ENCODE results near the gene ENPP6. TPM values are rescaled to one million over a fixed set of nuclear protein-coding genes. Genes with fewer than 3 reads are reported as not detected.

The ENPP6 gene
- total RNA-seq, 3 donors from 2014 or later (not counting 1 experiment from before 2014, with no cell fraction given), result 0.23 TPM; not detected in 2

DNA sequence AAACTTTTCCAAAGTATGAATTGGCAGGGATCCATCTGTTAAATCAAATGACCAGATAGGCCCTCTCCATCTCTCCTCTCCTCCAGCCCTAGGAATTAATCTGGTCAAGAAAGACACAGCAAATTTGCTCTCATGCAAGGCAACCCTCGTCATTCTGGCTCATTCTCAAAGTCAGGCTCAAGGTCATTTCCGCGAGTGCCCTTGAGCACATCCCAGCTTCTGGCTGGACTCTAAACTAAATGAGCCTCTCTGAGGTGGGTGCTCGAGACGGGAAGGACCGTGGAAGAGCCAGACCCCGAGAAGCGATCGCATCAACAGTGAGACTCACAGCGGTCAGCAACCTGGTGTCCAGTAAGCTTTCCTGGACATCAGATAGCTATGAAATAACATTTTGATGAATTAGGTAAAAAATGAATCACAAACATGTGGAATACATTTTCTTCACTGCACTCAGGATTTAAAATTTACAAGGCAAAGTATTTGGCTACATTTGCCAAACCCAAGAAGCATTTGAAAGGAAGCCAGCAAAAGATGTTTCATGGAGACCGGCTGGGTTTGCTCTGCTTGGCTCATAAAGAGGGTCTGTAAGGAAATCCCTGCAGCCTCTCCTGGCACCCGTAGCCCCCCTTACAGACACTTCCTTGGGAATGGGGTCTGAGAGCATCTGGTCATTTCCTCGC lies 121.0 kb downstream of the ENPP6 start:
- peaks cover 0 to 3% of the 10 kb centered on the region in 2 donors for H3K4me1 Mint-ChIP-seq
- peak overlapping the region; percentile 81 for H3K4me3 Mint-ChIP-seq
- peaks cover 6% of the 10 kb centered on the region for H3K4me1 ChIP-seq (ENCODE audit: control insufficient read depth, insufficient read depth, low read length)
- WGBS (ENCODE audit: insufficient coverage), result 91% methylated on average over 13 of the region's 13 CpGs
- intact Hi-C loops (cut with micrococcal nuclease), result no loop called here
- H3K27ac ChIP-seq (ENCODE audit: low read length), result no peak overlapping the region
- no peaks in the 10 kb centered on the region for H3K36me3 Mint-ChIP-seq
- H3K27me3 Mint-ChIP-seq (ENCODE audit: low read depth in 2 of 2), result peaks cover 2 to 7% of the 10 kb centered on the region in 2 donors
- TF ChIP-seq, protein P1, sequence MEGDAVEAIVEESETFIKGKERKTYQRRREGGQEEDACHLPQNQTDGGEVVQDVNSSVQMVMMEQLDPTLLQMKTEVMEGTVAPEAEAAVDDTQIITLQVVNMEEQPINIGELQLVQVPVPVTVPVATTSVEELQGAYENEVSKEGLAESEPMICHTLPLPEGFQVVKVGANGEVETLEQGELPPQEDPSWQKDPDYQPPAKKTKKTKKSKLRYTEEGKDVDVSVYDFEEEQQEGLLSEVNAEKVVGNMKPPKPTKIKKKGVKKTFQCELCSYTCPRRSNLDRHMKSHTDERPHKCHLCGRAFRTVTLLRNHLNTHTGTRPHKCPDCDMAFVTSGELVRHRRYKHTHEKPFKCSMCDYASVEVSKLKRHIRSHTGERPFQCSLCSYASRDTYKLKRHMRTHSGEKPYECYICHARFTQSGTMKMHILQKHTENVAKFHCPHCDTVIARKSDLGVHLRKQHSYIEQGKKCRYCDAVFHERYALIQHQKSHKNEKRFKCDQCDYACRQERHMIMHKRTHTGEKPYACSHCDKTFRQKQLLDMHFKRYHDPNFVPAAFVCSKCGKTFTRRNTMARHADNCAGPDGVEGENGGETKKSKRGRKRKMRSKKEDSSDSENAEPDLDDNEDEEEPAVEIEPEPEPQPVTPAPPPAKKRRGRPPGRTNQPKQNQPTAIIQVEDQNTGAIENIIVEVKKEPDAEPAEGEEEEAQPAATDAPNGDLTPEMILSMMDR (IDR thresholded peaks at IDR 0.05), result no peak
- H3K36me3 ChIP-seq (ENCODE audit: control insufficient read depth, insufficient read depth, low read length), result no peaks in the 10 kb centered on the region
- H3K9me3 ChIP-seq (ENCODE audit: control insufficient read depth, insufficient read depth, low read length), result no peaks in the 10 kb centered on the region
- H3K4me3 ChIP-seq (ENCODE audit: low read length), result no peak overlapping the region
- no peaks in the 10 kb centered on the region for H3K27me3 ChIP-seq (ENCODE audit: control insufficient read depth, insufficient read depth, low read length)
- no peaks in the 10 kb centered on the region for H3K9me3 Mint-ChIP-seq
- no peak for DNase-seq
- H3K27ac Mint-ChIP-seq, result no peak overlapping the region
- ATAC-seq, result no peak

DNA sequence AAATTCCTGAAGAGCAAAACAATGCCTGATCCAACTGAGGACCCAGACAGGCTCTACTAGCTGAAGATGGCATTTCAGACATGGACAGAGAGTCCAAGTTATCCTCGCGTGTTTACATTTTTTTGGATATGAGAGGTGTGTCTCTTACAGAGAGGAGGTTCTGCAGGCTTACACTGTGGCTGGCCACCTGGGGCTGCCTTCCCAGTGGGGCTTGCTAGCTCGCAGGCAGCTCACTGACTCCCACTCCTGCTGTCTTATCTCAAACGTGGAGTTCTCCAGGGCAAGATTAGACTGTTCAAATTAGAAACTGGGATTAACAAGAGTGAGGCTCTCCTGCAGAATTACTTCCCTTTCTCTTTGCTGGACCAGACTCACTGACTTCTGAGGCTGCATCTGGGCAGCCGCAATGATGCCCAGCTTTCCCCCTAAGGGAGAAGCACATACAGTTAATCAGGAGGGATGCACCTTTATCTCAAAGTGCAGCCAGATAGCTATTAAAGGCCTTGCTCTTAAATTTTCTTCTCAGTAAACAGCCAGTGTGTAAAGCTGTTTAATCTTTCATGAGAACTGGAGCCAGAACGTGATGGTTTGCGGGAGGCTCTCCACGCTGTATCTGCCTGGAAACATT lies 123.0 kb downstream of the ENPP6 start:
- no peak for DNase-seq
- Histone ChIP-seq H3K27ac (ENCODE audit: low read length) (no peak overlapping the region), H3K4me1 (ENCODE audit: control insufficient read depth, insufficient read depth, low read length) (peaks cover 6% of the 10 kb centered on the region), H3K9me3 (ENCODE audit: control insufficient read depth, insufficient read depth, low read length) (no peaks in the 10 kb centered on the region), H3K4me3 (ENCODE audit: low read length) (no peak overlapping the region), H3K27me3 (ENCODE audit: control insufficient read depth, insufficient read depth, low read length) (no peaks in the 10 kb centered on the region), H3K36me3 (ENCODE audit: control insufficient read depth, insufficient read depth, low read length) (no peaks in the 10 kb centered on the region)
- intact Hi-C loops (cut with micrococcal nuclease), result no loop called here
- H3K36me3 Mint-ChIP-seq, result no peaks in the 10 kb centered on the region
- no peak overlapping the region for H3K4me3 Mint-ChIP-seq
- WGBS (ENCODE audit: insufficient coverage), result 90% methylated on average over 8 of the region's 8 CpGs
- no peaks in the 10 kb centered on the region for H3K4me1 Mint-ChIP-seq
- peaks cover 2 to 19% of the 10 kb centered on the region in 2 donors for H3K27me3 Mint-ChIP-seq (ENCODE audit: low read depth in 2 of 2)
- no peak overlapping the region for H3K27ac Mint-ChIP-seq
- ATAC-seq, result no peak
- TF ChIP-seq, protein P1 (IDR thresholded peaks at IDR 0.05), result no peak
- H3K9me3 Mint-ChIP-seq, result no peaks in the 10 kb centered on the region

DNA sequence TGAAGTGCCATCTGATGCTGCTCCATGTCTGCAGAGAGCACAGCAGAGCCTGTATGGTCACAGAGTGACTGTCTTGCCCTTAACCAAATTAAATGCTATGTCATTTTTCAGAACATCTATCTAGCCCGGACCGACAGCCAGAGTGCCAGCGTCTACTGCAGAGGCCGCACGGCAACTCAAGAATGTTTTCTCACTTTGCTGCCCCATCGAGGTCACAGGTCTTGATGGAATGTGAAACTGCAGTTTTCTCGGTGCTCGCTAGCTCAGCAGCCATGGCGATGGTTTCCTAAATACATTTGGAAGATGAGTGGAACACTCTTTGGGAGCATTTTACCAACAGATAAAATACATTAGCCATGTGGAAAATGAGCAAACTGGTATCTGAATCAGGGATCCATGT lies 125.7 kb downstream of the ENPP6 start:
- TF ChIP-seq, protein P1 (IDR thresholded peaks at IDR 0.05), result no peak
- no peaks in the 10 kb centered on the region for H3K27me3 ChIP-seq (ENCODE audit: control insufficient read depth, insufficient read depth, low read length)
- DNase-seq, result no peak
- no peak overlapping the region for H3K27ac ChIP-seq (ENCODE audit: low read length)
- H3K27me3 Mint-ChIP-seq (ENCODE audit: low read depth in 2 of 2), result peaks cover 4 to 12% of the 10 kb centered on the region in 2 donors
- H3K36me3 Mint-ChIP-seq, result no peaks in the 10 kb centered on the region
- H3K9me3 ChIP-seq (ENCODE audit: control insufficient read depth, insufficient read depth, low read length), result no peaks in the 10 kb centered on the region
- intact Hi-C loops (cut with micrococcal nuclease), result no loop called here
- H3K4me1 Mint-ChIP-seq, result no peaks in the 10 kb centered on the region
- H3K4me3 ChIP-seq (ENCODE audit: low read length), result no peak overlapping the region
- 96% methylated on average over 9 of the region's 9 CpGs for WGBS (ENCODE audit: insufficient coverage)
- H3K36me3 ChIP-seq (ENCODE audit: control insufficient read depth, insufficient read depth, low read length), result no peaks in the 10 kb centered on the region
- no peak overlapping the region for H3K27ac Mint-ChIP-seq
- H3K4me3 Mint-ChIP-seq, result no peak overlapping the region
- H3K4me1 ChIP-seq (ENCODE audit: control insufficient read depth, insufficient read depth, low read length), result peaks cover 1% of the 10 kb centered on the region
- no peaks in the 10 kb centered on the region for H3K9me3 Mint-ChIP-seq
- ATAC-seq, result no peak

Measured in natural killer cell (primary cell).